ENCODE data around the gene CHRNA10.
"Not testable (repeated sequence)": the region's sequence is repeated elsewhere in the genome, so short reads cannot be mapped to it uniquely, and the experiment has no call there.

CHRNA10 gene

DNA sequence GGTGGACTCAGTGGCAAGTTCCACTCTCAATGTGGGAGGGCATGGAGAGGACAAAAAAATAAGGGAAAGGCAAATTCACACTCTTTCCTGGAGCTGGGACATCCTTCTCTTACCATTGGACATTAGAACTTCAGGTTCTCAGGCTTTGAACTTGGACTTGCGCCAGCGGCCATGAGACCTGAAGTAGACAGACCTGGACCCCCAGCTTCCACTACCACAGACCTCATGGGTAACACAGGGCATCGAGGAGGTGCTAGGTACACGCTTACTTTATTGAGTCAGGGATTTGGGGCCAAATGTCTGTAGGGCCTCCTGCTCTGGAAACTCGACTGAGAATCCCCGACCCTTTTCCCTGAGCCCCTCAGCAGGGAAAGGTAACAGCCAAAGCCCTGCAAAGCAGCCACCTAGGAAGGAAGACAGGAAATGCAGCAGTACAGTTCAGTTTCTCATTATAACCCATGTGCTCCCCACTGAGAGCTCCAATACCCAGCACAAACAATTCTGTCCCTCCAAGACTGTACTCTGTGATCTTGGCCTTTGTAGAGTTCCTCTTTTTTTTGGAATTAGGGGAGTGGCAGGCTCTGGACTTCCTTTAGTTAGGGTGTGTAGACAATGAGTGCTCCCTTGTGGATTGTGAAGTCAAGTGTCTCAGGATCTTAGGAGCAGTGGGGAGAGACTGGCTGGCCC lies 5.7 kb downstream of the CHRNA10 start:
- DNase-seq (ENCODE audit: low spot score): no peak

DNA sequence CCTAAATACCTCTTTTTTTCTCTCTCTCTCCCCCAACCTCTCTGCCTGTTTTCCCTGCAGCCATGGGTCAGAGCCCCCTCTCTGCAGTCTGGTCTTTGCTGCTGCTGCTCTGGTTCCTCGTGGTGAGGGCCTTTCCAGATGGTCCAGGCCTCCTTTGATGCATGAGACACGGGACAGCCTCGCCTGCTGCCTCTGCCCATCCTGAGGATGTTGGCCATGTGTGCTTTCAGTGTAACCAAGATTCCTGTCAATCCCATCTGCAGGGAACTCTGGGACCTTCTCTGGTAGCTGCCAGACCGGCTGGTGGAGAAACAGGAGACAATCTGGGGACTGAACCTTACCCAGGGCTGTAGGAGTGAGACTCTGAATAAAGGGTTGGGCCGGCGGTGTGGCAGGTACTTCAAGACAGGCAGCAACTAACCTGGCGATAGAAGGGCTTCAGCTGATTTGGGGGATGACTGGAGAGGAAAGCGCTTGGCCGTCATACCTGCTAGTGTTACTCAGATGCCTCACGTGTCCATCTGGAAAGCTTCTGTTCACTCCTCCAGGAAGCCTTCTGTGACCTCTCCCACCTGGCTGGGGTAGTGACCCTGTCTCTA lies 7.1 kb downstream of the CHRNA10 start:
- DNase-seq (ENCODE audit: low spot score): no peak

DNA sequence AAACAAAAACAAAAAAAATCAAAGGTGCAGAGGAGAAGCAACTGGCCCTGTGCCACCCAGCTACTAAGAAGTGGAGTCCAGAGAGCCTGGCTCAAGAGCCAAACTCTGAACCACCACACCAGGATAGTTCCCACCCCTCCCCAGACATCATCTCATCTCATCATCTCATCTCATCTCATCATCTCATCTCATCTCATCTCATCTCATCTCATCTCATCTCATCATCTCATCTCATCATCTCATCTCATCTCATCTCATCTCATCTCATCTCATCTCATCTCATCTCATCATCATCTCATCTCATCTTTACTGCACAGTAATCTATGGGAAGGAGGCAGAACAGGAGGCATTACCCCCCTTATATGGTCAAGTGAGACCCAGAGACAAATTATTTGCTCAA lies 8.3 kb downstream of the CHRNA10 start:
- no peak for DNase-seq (ENCODE audit: low spot score)

GRCh38 chr11:3660960-3661359 lies 10.2 kb downstream of the CHRNA10 start:
- DNase-seq (ENCODE audit: low spot score): no peak

DNA sequence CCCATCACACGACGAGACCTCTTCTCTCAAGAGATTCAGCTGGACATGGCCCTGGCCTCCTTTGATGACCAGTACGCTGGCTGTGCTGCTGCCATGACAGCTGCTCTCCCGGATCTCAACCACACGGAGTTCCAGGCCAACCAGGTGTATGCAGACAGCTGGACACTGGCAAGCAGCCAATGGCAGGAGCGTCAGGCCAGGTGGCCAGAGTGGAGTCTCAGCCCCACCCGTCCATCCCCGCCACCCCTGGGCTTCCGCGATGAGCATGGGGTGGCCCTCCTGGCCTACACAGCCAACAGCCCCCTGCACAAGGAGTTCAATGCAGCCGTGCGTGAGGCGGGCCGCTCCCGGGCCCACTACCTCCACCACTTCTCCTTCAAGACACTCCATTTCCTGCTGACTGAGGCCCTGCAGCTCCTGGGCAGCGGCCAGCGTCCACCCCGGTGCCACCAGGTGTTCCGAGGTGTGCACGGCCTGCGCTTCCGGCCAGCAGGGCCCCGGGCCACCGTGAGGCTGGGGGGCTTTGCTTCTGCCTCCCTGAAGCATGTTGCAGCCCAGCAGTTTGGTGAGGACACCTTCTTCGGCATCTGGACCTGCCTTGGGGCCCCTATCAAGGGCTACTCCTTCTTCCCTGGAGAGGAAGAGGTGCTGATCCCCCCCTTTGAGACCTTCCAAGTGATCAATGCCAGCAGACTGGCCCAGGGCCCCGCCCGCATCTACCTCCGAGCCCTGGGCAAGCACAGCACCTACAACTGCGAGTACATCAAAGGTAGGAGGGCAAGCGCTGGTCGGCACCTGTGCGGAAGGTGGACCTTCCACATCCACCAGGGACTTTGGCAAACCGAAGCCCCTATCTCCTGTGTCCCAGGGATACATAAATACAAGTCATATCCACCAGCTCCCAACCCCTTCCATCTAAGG lies 11.3 kb downstream of the CHRNA10 start:
- no peak for DNase-seq (ENCODE audit: low spot score)

GRCh38 chr11:3658252-3658651 lies 12.9 kb downstream of the CHRNA10 start:
- DNase-seq (ENCODE audit: low spot score): no peak

GRCh38 chr11:3657331-3657730 lies 13.9 kb downstream of the CHRNA10 start:
- not testable (repeated sequence) for DNase-seq (ENCODE audit: low spot score)

- no peak for DNase-seq (ENCODE audit: low spot score)
Measured at GRCh38 chr11:3655547-3655946, 15.6 kb downstream of the CHRNA10 start.

GRCh38 chr11:3652514-3652913 lies 18.7 kb downstream of the CHRNA10 start:
- DNase-seq (ENCODE audit: low spot score): not testable (repeated sequence)

GRCh38 chr11:3649374-3649773 lies 21.8 kb downstream of the CHRNA10 start:
- not testable (repeated sequence) for DNase-seq (ENCODE audit: low spot score)

- DNase-seq (ENCODE audit: low spot score): not testable (repeated sequence)
Measured at GRCh38 chr11:3648843-3649242, 22.3 kb downstream of the CHRNA10 start.

GRCh38 chr11:3645552-3645951 lies 25.6 kb downstream of the CHRNA10 start:
- DNase-seq (ENCODE audit: low spot score): no peak

GRCh38 chr11:3644817-3645235 lies 26.4 kb downstream of the CHRNA10 start, which contains the start of gene ART1:
Gene ART1, plus strand, starts transcription at chr11:3645128. Its CDS starts 14,086 bp downstream, at chr11:3659214.
- no peak for DNase-seq (ENCODE audit: low spot score)

DNA sequence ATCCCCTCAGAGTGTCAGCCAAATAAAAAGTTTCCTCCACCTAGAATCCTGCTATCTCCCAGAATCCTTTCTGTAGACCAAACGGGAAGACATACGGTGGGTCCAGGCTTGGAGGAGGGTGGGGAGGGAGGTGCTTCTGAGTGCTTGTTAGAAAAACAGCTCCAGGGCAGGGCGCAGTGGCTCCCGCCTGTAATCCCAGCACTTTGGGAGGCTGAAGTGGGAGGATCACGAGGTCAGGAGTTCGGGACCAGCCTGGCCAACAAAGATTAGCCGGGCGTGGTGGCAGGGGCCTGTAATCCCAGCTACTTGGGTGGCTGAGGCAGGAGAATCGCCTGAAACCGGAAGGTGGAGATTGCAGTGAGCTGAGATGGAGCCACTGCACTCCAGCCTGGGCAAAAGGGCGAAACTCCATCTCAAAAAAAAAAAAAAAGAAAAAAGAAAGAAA lies 28.1 kb downstream of the CHRNA10 start:
- not testable (repeated sequence) for DNase-seq (ENCODE audit: low spot score)

DNA sequence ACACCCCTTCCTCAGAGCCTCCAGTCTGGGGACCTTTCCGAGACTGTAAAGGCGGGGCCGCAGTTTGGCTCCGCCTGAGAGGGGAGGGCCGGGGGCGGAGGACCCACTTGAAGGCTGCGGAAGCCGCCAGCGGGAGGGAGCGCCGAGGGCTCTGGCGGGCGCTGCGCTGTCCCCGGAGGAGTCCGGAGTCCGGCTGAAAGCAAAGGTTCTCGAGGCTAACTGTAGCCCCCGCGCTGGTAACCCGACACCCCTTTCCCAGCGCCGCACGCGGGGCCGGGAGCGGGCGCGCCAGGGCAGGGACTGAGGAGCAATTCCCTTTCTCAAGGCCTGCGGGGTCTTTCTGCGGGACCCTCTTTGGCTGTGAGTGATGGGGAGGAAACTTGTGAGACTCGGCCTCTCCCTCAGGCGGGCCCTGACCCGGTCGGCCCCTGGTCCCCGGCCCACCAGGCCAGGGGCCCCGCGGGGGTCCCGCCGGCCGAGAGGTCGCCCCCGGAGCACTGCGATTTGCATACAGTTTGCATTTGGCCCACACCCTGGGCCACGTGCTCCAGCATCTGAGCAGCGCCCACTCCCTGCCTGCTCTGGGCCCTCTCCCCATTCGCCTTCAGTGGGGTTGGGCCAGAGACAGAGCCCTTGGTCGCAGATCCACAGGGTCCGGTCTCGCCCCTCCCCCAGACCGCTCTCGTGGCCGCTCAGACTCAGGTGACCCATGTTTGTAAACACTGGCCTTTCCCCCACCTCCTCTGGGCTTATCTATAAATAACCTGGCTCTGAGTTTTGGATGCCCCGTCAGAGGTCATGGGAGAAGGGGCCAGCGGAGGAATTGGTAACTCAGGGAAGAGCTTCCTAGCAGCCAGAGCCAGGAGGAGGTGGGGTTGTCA lies 28.9 kb downstream of the CHRNA10 start:
- DNase-seq (ENCODE audit: low spot score): peak; percentile 40

- no peak for DNase-seq (ENCODE audit: low spot score)
Measured at GRCh38 chr11:3641701-3642070, 29.5 kb downstream of the CHRNA10 start, which contains the start of gene ART5. Gene ART5, minus strand, starts transcription at chr11:3641992. Its CDS starts 130 bp downstream, at chr11:3641862.

GRCh38 chr11:3641191-3641590 lies 30.0 kb downstream of the CHRNA10 start:
- DNase-seq (ENCODE audit: low spot score): no peak

DNA sequence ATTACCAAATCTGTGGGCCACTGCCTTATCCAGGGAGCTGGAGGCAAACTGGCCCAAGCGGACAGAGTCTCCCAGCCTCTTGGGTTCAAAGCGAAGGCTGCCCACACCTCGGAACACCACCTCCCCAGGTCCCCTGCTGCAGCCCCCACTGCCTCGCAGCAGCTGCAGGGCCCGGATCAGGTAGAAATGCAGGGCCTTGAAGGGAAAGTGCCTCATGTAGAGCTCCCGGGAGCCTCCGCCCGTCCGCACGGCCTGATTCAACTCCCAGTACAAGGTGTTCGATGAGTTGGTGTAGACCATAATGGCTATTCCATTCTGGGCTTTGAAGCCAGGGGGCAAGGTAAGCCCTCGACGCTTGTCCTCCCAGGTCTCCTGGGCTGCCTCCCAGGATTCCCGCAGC lies 31.3 kb downstream of the CHRNA10 start:
- no peak for DNase-seq (ENCODE audit: low spot score)

DNA sequence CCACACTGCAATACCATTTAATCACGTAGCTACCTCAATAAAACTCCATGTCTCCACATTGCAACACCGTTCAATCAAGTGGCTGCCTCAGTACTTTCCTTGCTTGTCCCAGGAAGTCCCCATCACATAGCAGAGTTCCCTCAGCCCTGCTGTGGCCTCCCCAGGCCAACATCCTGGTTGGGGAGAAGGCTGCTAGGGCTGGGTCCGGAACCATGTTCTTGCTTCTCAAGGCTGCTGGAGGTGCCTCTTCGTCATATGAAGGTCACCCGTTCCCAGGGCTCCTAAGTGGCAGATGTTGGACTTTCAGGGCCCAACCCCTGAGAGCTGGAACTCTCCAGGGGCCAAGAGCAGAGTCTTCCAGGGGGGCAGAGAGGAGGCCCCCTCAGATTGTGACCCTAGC lies 32.7 kb downstream of the CHRNA10 start:
- DNase-seq (ENCODE audit: low spot score): no peak

DNA sequence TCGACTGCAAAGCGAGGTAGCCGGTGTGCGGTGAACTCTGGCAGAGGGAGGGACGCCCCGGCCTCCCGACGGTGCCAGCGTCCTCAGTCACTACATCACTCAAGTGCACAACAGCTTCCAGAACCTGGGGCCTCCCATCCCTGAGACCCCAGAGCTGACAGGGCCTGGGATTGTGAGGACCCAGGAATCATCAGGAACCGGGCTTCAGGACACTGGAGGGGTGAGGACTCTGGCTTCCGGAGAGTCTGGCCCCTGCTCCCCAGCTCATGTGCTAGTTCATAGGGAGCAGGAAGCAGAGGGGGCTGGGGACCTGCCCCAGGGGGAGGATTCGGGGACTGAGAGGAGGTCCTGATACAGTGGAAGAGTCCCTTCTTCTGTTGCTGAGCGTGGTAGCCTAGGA lies 34.0 kb downstream of the CHRNA10 start:
- DNase-seq (ENCODE audit: low spot score): no peak

DNA sequence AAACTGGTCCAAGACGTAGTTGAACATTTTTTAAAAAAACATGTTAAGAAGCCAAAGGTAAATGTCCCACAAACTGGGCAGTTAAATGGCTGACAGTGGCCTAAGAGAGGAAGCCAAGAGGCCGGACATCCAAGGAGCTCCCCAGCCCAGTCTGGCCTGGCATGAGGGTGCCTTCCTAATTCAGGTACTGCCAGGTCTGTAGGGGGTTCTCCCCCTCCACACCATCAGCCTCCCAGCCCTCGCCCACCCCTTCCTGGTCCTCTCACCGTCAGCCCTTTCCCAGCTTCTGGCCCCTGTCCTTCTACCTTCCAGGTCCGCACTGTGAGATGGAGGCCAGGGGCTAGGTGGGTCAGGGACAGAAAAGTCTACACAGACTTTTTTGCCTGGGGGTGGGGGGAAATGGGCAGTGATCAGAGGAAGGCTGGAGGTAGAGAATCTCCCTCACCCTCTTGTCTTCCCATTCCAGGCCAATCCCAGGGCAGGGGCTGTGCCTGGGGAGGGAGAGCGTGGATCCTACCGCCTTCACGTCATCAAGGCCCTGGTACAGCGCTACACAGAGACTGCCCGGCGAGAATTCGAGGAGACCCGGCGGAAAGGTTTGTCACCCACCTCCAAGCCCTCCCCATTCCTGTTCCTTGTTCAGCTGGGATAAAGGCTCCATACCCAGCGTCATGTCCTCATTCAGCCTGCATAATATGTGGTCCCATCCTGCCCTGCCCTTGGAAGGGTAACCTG lies 35.4 kb downstream of the CHRNA10 start:
- no peak for DNase-seq (ENCODE audit: low spot score)

Measured in kidney capillary endothelial cell (primary cell).